Iris pigment epithelial cell (primary cell): ENCODE data around the gene NRP1.

ENCODE experiments used
- DNase-seq: peaks from one replicate; pipeline ENCODE4 v3.0.0-alpha.2; 2011; ENCODE audit warnings: low read depth

Gene NRP1

GRCh38 chr10:33260403-33261149 is 73.9 kb downstream of the NRP1 start:
- no peak for DNase-seq

- DNase-seq: peak; percentile 84
Measured at GRCh38 chr10:33258967-33259366, 75.5 kb downstream of the NRP1 start.

GRCh38 chr10:33257439-33258080 is 76.9 kb downstream of the NRP1 start:
- DNase-seq: no peak

- DNase-seq: no peak
Measured at GRCh38 chr10:33256458-33256857, 78.0 kb downstream of the NRP1 start.

GRCh38 chr10:33254556-33255160 is 79.8 kb downstream of the NRP1 start:
- DNase-seq: no peak

- DNase-seq: no peak
Measured at GRCh38 chr10:33253411-33253810, 81.1 kb downstream of the NRP1 start.

GRCh38 chr10:33252794-33253203 is 81.7 kb downstream of the NRP1 start:
- peak; percentile 87 for DNase-seq

GRCh38 chr10:33252324-33252723 is 82.1 kb downstream of the NRP1 start:
- DNase-seq: no peak

GRCh38 chr10:33249659-33250345 is 84.7 kb downstream of the NRP1 start:
- no peak for DNase-seq

GRCh38 chr10:33249137-33249536 is 85.3 kb downstream of the NRP1 start:
- DNase-seq: no peak

- DNase-seq: peak; percentile 98
Measured at GRCh38 chr10:33248638-33249037, 85.8 kb downstream of the NRP1 start.

- DNase-seq: no peak
Measured at GRCh38 chr10:33247221-33247922, 87.1 kb downstream of the NRP1 start.

- DNase-seq: no peak
Measured at GRCh38 chr10:33245343-33245742, 89.1 kb downstream of the NRP1 start.

GRCh38 chr10:33244354-33244967 is 90.0 kb downstream of the NRP1 start:
- DNase-seq: no peak

GRCh38 chr10:33243703-33244102 is 90.8 kb downstream of the NRP1 start:
- DNase-seq: no peak

GRCh38 chr10:33242931-33243330 is 91.5 kb downstream of the NRP1 start:
- no peak for DNase-seq

- peak; percentile 30 for DNase-seq
Measured at GRCh38 chr10:33241351-33241750, 93.1 kb downstream of the NRP1 start.

GRCh38 chr10:33240931-33241330 is 93.5 kb downstream of the NRP1 start:
- peak; percentile 62 for DNase-seq

- DNase-seq: no peak
Measured at GRCh38 chr10:33240258-33240657, 94.2 kb downstream of the NRP1 start.

GRCh38 chr10:33239257-33239656 is 95.2 kb downstream of the NRP1 start:
- DNase-seq: no peak

GRCh38 chr10:33238643-33239042 is 95.8 kb downstream of the NRP1 start:
- DNase-seq: peak; percentile 91
